ENCODE results near the gene HOXD1.

The HOXD1 gene

DNA sequence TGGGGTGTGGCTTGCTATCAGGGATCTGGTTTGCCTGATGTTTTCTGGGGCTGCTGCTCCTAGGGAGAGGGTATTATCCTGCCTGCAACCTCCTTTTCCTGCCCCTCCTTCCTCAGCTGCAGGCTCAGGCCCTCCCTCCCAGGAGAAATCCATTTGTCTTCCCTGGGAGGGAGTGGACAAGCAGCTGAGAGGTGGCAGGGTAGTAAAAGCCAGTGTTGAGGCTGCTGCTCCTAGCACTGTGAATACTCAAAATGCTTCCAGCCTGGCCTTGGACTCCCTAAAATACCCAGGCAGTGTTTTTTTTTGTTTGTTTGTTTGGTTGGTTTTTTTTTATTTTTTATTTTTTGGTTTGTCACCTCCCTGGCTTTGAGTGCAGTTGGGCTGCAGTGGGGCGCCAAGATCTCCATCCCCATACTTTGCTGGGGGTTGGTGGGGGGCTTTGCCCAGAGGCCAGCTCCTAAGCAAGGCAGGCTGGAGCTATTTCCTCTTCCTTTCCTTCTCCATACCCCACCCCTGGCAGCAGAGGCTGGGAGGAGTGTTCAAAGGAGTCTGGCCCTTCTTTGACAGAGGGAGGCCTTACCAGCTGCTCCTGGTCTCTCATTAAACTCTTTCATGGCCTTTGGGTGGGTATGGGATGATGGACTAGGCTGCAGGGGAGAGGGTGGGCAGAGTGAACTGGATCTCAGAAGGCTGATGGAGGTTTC lies 17.7 kb upstream of the HOXD1 start:
- no peaks in the 10 kb centered on the region for H3F3A ChIP-seq (ENCODE audit: control insufficient read depth, insufficient read depth)
- H3K4me3 ChIP-seq (ENCODE audit: low read length): no peak overlapping the region
- H3K36me3 ChIP-seq (ENCODE audit: control insufficient read depth, low read length): no peaks in the 10 kb centered on the region
- H3K4me1 ChIP-seq (ENCODE audit: control insufficient read depth, low read length): no peaks in the 10 kb centered on the region
- no peak overlapping the region for H3K27ac ChIP-seq (ENCODE audit: low read depth, low read length)
- H4K20me1 ChIP-seq (ENCODE audit: control insufficient read depth, insufficient read depth, low read depth, low read length): no peaks in the 10 kb centered on the region
- no peaks in the 10 kb centered on the region for H3K79me2 ChIP-seq (ENCODE audit: control insufficient read depth, low read length)
- H3K9me2 ChIP-seq (replicated peaks; ENCODE audit: control insufficient read depth, low read length): no peaks in the 10 kb centered on the region
- no peaks in the 10 kb centered on the region for H3K9me3 ChIP-seq (ENCODE audit: control insufficient read depth, insufficient read depth, low read length)
- H3K27me3 ChIP-seq (ENCODE audit: control insufficient read depth, low read length): peaks cover 27% of the 10 kb centered on the region
- TF ChIP-seq EZH2phosphoT487 (IDR thresholded peaks at IDR 0.05; ENCODE audit: borderline replicate concordance, low read length): no peak
- TF ChIP-seq, protein P1, sequence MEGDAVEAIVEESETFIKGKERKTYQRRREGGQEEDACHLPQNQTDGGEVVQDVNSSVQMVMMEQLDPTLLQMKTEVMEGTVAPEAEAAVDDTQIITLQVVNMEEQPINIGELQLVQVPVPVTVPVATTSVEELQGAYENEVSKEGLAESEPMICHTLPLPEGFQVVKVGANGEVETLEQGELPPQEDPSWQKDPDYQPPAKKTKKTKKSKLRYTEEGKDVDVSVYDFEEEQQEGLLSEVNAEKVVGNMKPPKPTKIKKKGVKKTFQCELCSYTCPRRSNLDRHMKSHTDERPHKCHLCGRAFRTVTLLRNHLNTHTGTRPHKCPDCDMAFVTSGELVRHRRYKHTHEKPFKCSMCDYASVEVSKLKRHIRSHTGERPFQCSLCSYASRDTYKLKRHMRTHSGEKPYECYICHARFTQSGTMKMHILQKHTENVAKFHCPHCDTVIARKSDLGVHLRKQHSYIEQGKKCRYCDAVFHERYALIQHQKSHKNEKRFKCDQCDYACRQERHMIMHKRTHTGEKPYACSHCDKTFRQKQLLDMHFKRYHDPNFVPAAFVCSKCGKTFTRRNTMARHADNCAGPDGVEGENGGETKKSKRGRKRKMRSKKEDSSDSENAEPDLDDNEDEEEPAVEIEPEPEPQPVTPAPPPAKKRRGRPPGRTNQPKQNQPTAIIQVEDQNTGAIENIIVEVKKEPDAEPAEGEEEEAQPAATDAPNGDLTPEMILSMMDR (IDR thresholded peaks at IDR 0.05; ENCODE audit: low read depth, low read length, poor library complexity, severe bottlenecking): no peak
- H3K4me2 ChIP-seq (ENCODE audit: low read length): no peak overlapping the region

DNA sequence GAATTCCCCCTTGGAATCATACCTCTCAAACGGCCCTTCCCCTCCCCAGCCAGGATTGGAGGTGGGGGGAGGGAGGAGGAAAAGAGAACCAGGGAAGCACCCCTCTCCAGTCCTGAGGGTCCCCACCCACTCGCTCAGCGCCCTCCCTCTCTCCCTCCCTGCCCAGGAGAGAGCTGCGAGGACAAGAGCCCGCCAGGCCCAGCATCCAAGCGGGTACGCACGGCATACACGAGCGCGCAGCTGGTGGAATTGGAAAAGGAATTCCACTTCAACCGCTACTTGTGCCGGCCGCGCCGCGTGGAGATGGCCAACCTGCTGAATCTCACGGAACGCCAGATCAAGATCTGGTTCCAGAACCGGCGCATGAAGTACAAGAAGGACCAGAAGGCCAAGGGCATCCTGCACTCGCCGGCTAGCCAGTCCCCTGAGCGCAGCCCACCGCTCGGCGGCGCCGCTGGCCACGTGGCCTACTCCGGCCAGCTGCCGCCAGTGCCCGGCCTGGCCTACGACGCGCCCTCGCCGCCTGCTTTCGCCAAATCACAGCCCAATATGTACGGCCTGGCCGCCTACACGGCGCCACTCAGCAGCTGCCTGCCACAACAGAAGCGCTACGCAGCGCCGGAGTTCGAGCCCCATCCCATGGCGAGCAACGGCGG lies 17.0 kb upstream of the HOXD1 start:
- H3K4me1 ChIP-seq (ENCODE audit: control insufficient read depth, low read length): no peaks in the 10 kb centered on the region

DNA sequence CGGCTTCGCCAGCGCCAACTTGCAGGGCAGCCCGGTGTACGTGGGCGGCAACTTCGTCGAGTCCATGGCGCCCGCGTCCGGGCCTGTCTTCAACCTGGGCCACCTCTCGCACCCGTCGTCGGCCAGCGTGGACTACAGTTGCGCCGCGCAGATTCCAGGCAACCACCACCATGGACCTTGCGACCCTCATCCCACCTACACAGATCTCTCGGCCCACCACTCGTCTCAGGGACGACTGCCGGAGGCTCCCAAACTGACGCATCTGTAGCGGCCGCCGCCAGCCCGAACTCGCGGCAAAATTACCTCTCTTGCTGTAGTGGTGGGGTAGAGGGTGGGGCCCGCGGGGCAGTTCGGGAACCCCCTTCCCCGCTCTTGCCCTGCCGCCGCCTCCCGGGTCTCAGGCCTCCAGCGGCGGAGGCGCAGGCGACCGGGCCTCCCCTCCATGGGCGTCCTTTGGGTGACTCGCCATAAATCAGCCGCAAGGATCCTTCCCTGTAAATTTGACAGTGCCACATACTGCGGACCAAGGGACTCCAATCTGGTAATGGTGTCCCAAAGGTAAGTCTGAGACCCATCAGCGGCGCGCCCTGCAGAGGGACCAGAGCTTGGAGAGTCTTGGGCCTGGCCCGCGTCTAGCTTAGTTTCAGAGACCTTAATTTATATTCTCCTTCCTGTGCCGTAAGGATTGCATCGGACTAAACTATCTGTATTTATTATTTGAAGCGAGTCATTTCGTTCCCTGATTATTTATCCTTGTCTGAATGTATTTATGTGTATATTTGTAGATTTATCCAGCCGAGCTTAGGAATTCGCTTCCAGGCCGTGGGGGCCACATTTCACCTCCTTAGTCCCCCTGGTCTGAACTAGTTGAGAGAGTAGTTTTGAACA lies 16.2 kb upstream of the HOXD1 start:
- H3K9me3 ChIP-seq (ENCODE audit: control insufficient read depth, insufficient read depth, low read length): no peaks in the 10 kb centered on the region
- H3K79me2 ChIP-seq (ENCODE audit: control insufficient read depth, low read length): no peaks in the 10 kb centered on the region
- H4K20me1 ChIP-seq (ENCODE audit: control insufficient read depth, insufficient read depth, low read depth, low read length): no peaks in the 10 kb centered on the region
- no peak overlapping the region for H3K27ac ChIP-seq (ENCODE audit: low read depth, low read length)
- no peaks in the 10 kb centered on the region for H3K36me3 ChIP-seq (ENCODE audit: control insufficient read depth, low read length)
- H3K27me3 ChIP-seq (ENCODE audit: control insufficient read depth, low read length): peaks cover 40% of the 10 kb centered on the region
- no peaks in the 10 kb centered on the region for H3F3A ChIP-seq (ENCODE audit: control insufficient read depth, insufficient read depth)
- H3K9me2 ChIP-seq (replicated peaks; ENCODE audit: control insufficient read depth, low read length): no peaks in the 10 kb centered on the region
- no peak overlapping the region for H3K4me2 ChIP-seq (ENCODE audit: low read length)
- no peaks in the 10 kb centered on the region for H3K4me1 ChIP-seq (ENCODE audit: control insufficient read depth, low read length)
- H3K4me3 ChIP-seq (ENCODE audit: low read length): no peak overlapping the region
- TF ChIP-seq EZH2phosphoT487 (IDR thresholded peaks at IDR 0.05; ENCODE audit: borderline replicate concordance, low read length): no peak
- TF ChIP-seq, protein P1 (IDR thresholded peaks at IDR 0.05; ENCODE audit: low read depth, low read length, poor library complexity, severe bottlenecking): no peak

More for the DNA sequence above, 17.0 kb upstream of the HOXD1 start:
- no peaks in the 10 kb centered on the region for H3F3A ChIP-seq (ENCODE audit: control insufficient read depth, insufficient read depth)
- H3K36me3 ChIP-seq (ENCODE audit: control insufficient read depth, low read length): no peaks in the 10 kb centered on the region
- no peaks in the 10 kb centered on the region for H4K20me1 ChIP-seq (ENCODE audit: control insufficient read depth, insufficient read depth, low read depth, low read length)
- H3K9me3 ChIP-seq (ENCODE audit: control insufficient read depth, insufficient read depth, low read length): no peaks in the 10 kb centered on the region
- H3K4me3 ChIP-seq (ENCODE audit: low read length): no peak overlapping the region
- no peak overlapping the region for H3K4me2 ChIP-seq (ENCODE audit: low read length)
- TF ChIP-seq, protein P1 (IDR thresholded peaks at IDR 0.05; ENCODE audit: low read depth, low read length, poor library complexity, severe bottlenecking): no peak
- no peak for TF ChIP-seq EZH2phosphoT487 (IDR thresholded peaks at IDR 0.05; ENCODE audit: borderline replicate concordance, low read length)
- no peaks in the 10 kb centered on the region for H3K9me2 ChIP-seq (replicated peaks; ENCODE audit: control insufficient read depth, low read length)
- H3K79me2 ChIP-seq (ENCODE audit: control insufficient read depth, low read length): no peaks in the 10 kb centered on the region
- peaks cover 34% of the 10 kb centered on the region for H3K27me3 ChIP-seq (ENCODE audit: control insufficient read depth, low read length)
- H3K27ac ChIP-seq (ENCODE audit: low read depth, low read length): no peak overlapping the region
